ENCODE results near the gene COL6A6. TPM values are rescaled to one million over a fixed set of nuclear protein-coding genes. Genes with fewer than 3 reads are reported as not detected.
A peak's percentile ranks its signal among the peaks of the same experiment; 100 is the strongest.
"Not testable (repeated sequence)": the region's sequence is repeated elsewhere in the genome, so short reads cannot be mapped to it uniquely, and the experiment has no call there.

Gene COL6A6
- polyA plus RNA-seq, 10 donors: 73.1 to 145 (median 110) TPM

GRCh38 chr3:130533247-130533646 lies 16.3 kb downstream of the COL6A6 start:
- DNase-seq: no peak

- peak in 2 of 3 donors; percentile 66 to 80 for DNase-seq
Observed at GRCh38 chr3:130537673-130538304, 20.8 kb downstream of the COL6A6 start.

GRCh38 chr3:130539005-130539404 lies 22.0 kb downstream of the COL6A6 start:
- no peak for DNase-seq

- DNase-seq: no peak
Observed at GRCh38 chr3:130543322-130543721, 26.3 kb downstream of the COL6A6 start.

GRCh38 chr3:130546920-130547679 lies 30.1 kb downstream of the COL6A6 start:
- DNase-seq: no peak

- not testable (repeated sequence) for DNase-seq
Observed at GRCh38 chr3:130547680-130548065, 30.7 kb downstream of the COL6A6 start.

- DNase-seq: no peak
Observed at GRCh38 chr3:130548356-130548755, 31.4 kb downstream of the COL6A6 start.

- DNase-seq: peak; percentile 60 to 86 (median 70)
Observed at GRCh38 chr3:130557336-130558035, 40.5 kb downstream of the COL6A6 start.

GRCh38 chr3:130558366-130558765 lies 41.4 kb downstream of the COL6A6 start:
- peak; percentile 65 to 87 (median 70) for DNase-seq

- no peak for DNase-seq
Observed at GRCh38 chr3:130565224-130565623, 48.2 kb downstream of the COL6A6 start.

Other genes starting within 250 kb of the COL6A6 start
- gene COL6A5, start 171.5 kb upstream of the COL6A6 start, polyA plus RNA-seq (ENCODE audit: insufficient read length in 10 of 10): under 1 TPM in 8 of 10 donors, not detected in 2; 0.01 to 0.13 (median 0.05) TPM
- 10 to 100 TPM; 21.8 to 39.6 (median 30.5) TPM for gene PIK3R4, start 229.7 kb downstream of the COL6A6 start, polyA plus RNA-seq (ENCODE audit: insufficient read length in 10 of 10)